ENCODE measurements around the gene ZNF784. TPM values are rescaled to one million over a fixed set of nuclear protein-coding genes. Genes with fewer than 3 reads are reported as not detected.
"Not testable (repeated sequence)": the region's sequence is repeated elsewhere in the genome, so short reads cannot be mapped to it uniquely, and the experiment has no call there.

ZNF784 gene
- total RNA-seq, 1 experiment from 2014 or later, result 9.9 TPM

DNA sequence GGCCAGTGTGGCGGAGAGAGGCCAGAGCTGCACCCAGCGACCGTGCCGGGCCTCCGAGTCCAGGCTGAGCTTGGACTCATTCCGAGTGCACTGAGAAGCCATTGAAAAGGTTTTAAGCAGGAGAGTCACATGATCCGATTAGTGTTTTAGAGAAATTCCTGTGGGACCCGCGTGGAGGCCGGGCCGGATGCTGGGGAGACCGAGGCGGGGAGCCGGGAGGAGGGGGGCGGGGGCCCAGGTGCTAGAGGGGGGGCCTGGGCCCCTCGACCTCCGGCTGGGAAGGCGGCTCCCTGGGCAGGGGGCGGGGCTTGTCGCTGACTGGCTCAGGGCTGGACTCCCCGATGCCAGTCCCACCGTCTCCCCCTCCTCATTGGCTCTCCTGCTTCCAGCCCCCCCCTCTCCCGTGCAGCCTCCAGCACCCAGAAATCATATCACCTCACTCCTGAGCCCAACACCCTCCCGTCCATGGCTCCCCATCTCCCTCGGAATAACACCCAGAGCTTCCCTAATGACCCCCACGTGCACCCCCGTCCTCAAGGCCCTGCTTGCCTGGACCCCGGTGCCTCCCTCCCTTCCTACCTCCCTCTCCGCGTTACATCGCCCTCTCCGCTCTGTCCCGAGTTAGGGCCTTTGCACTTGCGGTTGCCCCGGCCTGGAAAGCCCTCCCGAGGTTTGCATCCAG, 38.6 kb downstream of the ZNF784 start (continued):
- TF ChIP-seq, protein P1, sequence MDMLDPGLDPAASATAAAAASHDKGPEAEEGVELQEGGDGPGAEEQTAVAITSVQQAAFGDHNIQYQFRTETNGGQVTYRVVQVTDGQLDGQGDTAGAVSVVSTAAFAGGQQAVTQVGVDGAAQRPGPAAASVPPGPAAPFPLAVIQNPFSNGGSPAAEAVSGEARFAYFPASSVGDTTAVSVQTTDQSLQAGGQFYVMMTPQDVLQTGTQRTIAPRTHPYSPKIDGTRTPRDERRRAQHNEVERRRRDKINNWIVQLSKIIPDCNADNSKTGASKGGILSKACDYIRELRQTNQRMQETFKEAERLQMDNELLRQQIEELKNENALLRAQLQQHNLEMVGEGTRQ (CRISPR knock-in tag; IDR thresholded peaks at IDR 0.05), result peak; percentile 73

DNA sequence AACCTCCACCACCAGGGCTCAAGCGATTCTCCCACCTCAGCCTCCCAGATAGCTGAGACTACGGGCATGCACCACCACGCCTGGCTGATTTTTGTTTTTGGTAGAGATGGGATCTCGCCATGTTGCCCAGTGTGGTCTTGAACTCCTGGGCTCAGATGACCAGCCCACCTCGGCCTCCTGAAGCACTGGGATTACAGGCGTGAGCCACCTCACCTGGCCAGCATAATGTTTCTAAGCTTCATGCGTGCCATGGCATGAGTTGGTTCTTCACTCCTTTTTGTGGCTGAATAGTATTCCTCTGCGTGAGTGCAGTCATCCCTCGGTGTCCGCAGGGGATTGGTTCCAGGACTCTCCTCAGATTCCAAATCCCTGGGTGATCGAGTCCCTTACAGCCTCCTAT, 39.5 kb downstream of the ZNF784 start:
- H3K27ac Mint-ChIP-seq, result no peak overlapping the region
- peak; percentile 94 for TF ChIP-seq ZNF121 (CRISPR knock-in tag; IDR thresholded peaks at IDR 0.05)
- TF ChIP-seq, protein P2, sequence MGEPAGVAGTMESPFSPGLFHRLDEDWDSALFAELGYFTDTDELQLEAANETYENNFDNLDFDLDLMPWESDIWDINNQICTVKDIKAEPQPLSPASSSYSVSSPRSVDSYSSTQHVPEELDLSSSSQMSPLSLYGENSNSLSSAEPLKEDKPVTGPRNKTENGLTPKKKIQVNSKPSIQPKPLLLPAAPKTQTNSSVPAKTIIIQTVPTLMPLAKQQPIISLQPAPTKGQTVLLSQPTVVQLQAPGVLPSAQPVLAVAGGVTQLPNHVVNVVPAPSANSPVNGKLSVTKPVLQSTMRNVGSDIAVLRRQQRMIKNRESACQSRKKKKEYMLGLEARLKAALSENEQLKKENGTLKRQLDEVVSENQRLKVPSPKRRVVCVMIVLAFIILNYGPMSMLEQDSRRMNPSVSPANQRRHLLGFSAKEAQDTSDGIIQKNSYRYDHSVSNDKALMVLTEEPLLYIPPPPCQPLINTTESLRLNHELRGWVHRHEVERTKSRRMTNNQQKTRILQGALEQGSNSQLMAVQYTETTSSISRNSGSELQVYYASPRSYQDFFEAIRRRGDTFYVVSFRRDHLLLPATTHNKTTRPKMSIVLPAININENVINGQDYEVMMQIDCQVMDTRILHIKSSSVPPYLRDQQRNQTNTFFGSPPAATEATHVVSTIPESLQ (CRISPR knock-in tag; IDR thresholded peaks at IDR 0.05), result no peak
- ChIA-PET CTCF (interaction anchor here (1.0 to 1.7 kb wide), 3 partner anchors 21 to 439 kb away, joined by 3 to 6 read pairs (median 5); no protein-coding TSS in a partner anchor), POLR2A (interaction anchor here (1.2 kb wide), 1 partner anchor 35 kb away, joined by 5 read pairs; no protein-coding TSS in a partner anchor)
- H3K27me3 Mint-ChIP-seq (ENCODE audit: low read depth), result peaks cover 28% of the 10 kb centered on the region
- ATAC-seq (no peak), DNase-seq (ENCODE audit: low spot score) (no peak)
- H3K36me3 Mint-ChIP-seq, result no peaks in the 10 kb centered on the region; the same call in 1 of the 2 replicates
- H3K9me3 Mint-ChIP-seq, result no peaks in the 10 kb centered on the region
- H3K4me1 Mint-ChIP-seq, result peaks cover 21% of the 10 kb centered on the region
- H3K4me3 Mint-ChIP-seq, result peak overlapping the region; percentile 75

DNA sequence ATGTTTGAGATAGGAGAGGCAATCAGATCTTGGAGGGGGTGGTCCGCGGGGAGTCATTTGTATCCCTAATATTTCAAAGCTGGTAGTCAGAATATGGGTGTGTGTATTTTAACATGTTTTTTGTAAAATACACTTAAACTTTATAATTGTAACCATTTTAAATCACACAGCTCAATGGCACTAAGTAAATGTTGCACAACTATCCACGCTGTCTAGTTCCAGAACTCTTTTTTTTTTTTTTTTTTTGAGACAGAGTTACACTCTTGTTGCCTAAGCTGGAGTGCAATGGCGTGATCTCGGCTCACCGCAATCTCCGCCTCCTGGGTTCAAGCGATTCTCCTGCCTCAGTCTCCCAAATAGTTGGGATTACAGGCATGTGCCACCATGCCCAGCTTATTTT, 40.5 kb downstream of the ZNF784 start:
- H3K36me3 Mint-ChIP-seq; ATAC-seq; H3K9me3 Mint-ChIP-seq; H3K27ac Mint-ChIP-seq; H3K4me3 Mint-ChIP-seq; DNase-seq (ENCODE audit: low spot score): not testable (repeated sequence)
- POLR2A ChIA-PET, result interaction anchor here (0.6 kb wide), 1 partner anchor 88 kb away, joined by 3 read pairs; no protein-coding TSS in a partner anchor
- Mint-ChIP-seq H3K4me1 (peaks cover 20% of the 10 kb centered on the region), H3K27me3 (ENCODE audit: low read depth) (peaks cover 24% of the 10 kb centered on the region)
- CTCF ChIA-PET, result interaction anchor here (0.6 to 1.7 kb wide), 5 partner anchors 22 to 1920 kb away, joined by 3 to 6 read pairs (median 4); no protein-coding TSS in a partner anchor

DNA sequence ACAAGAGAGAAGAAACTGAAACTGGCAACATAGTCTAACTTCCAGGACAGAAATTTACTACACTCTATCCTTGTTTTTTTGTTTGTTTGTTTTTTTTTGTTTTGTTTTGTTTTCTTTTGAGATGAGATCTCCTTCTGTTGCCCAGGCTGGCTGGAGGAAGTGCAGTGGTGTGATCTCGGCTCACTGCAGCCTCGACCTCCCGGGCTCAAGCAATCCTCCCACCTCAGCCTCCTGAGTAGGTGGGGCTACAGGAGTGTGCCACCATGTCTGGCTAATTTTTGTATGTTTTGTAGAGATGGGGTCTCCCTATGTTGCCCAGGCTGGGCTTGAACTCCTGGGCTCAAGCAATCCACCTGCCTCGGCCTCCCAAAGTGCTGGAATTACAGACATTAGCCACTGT, 42.1 kb downstream of the ZNF784 start:
- CTCF ChIA-PET, result interaction anchor here (1.5 kb wide), 1 partner anchor 114 kb away, joined by 5 read pairs; no protein-coding TSS in a partner anchor
- ATAC-seq; H3K4me3 Mint-ChIP-seq; H3K9me3 Mint-ChIP-seq; POLR2A ChIA-PET; H3K27ac Mint-ChIP-seq; H3K36me3 Mint-ChIP-seq; DNase-seq (ENCODE audit: low spot score): not testable (repeated sequence)
- Mint-ChIP-seq H3K27me3 (ENCODE audit: low read depth) (peaks cover 24% of the 10 kb centered on the region), H3K4me1 (peaks cover 18% of the 10 kb centered on the region)

DNA sequence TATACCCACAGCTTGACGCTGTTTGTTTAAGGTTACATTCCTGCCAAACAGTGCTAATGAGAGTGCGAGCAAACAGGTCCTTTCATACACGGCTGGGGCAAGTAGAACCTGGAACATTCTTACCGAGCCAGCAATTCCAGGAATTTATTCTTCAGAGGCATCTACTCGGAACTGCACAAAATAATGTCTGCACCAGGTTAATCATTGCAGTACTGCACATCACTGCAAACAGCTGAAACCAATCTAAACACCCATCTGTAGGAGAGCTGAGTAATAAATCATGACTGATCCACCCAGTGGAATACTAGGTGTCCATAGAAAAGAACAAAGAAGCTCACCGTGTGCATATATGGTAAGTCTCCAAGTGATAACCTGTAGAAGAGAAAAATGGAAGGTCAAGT, 42.5 kb downstream of the ZNF784 start:
- DNase-seq (ENCODE audit: low spot score) (no peak), ATAC-seq (no peak)
- TF ChIP-seq TCF7 (CRISPR knock-in tag; IDR thresholded peaks at IDR 0.05; ENCODE audit: low read depth) (no peak), HMGA2 (CRISPR knock-in tag; IDR thresholded peaks at IDR 0.05) (no peak), ZNF416 (CRISPR knock-in tag; IDR thresholded peaks at IDR 0.05) (no peak), MXD4 (CRISPR knock-in tag; IDR thresholded peaks at IDR 0.05; ENCODE audit: borderline replicate concordance) (no peak), FOXJ3 (CRISPR knock-in tag; IDR thresholded peaks at IDR 0.05; ENCODE audit: borderline replicate concordance) (no peak), ZNF263 (CRISPR knock-in tag; IDR thresholded peaks at IDR 0.05; ENCODE audit: low read depth) (no peak), ESRRA (CRISPR knock-in tag; IDR thresholded peaks at IDR 0.05; ENCODE audit: borderline replicate concordance) (no peak), SMAD3 (CRISPR knock-in tag; IDR thresholded peaks at IDR 0.05; ENCODE audit: borderline replicate concordance) (no peak), CBFB (CRISPR knock-in tag; IDR thresholded peaks at IDR 0.05; ENCODE audit: low read depth) (no peak), ZNF396 (CRISPR knock-in tag; IDR thresholded peaks at IDR 0.05; ENCODE audit: borderline replicate concordance) (no peak), TP53 (CRISPR knock-in tag; IDR thresholded peaks at IDR 0.05) (no peak)
- TF ChIP-seq, protein P3, sequence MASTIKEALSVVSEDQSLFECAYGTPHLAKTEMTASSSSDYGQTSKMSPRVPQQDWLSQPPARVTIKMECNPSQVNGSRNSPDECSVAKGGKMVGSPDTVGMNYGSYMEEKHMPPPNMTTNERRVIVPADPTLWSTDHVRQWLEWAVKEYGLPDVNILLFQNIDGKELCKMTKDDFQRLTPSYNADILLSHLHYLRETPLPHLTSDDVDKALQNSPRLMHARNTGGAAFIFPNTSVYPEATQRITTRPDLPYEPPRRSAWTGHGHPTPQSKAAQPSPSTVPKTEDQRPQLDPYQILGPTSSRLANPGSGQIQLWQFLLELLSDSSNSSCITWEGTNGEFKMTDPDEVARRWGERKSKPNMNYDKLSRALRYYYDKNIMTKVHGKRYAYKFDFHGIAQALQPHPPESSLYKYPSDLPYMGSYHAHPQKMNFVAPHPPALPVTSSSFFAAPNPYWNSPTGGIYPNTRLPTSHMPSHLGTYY (CRISPR knock-in tag; IDR thresholded peaks at IDR 0.05), result no peak
- CTCF ChIA-PET, result interaction anchor here (0.5 to 2.0 kb wide), 4 partner anchors 24 to 436 kb away, joined by 5 to 20 read pairs (median 9); partner anchors contain the start of gene ZNF865
- H3K36me3 Mint-ChIP-seq, result peaks cover 7% of the 10 kb centered on the region
- no peak overlapping the region for H3K27ac Mint-ChIP-seq
- peaks cover 24% of the 10 kb centered on the region for H3K27me3 Mint-ChIP-seq (ENCODE audit: low read depth)
- no peaks in the 10 kb centered on the region for H3K9me3 Mint-ChIP-seq
- POLR2A ChIA-PET, result interaction anchor here (1.1 to 1.2 kb wide), 2 partner anchors 17 to 43 kb away, joined by 3 to 7 read pairs; partner anchors contain the start of genes FIZ1 and ZNF784
- peaks cover 16% of the 10 kb centered on the region for H3K4me1 Mint-ChIP-seq
- H3K4me3 Mint-ChIP-seq, result no peak overlapping the region
